Smooth muscle cell (in vitro differentiated cells): ENCODE data around the gene ARHGDIG. TPM values are rescaled to one million over a fixed set of nuclear protein-coding genes. Genes with fewer than 3 reads are reported as not detected.

Source experiments
- DNase-seq: peaks from one replicate; lab custom pipeline; 2025; ENCODE audit not compliant: unreplicated experiment; lab: John Stamatoyannopoulos, UW
- H2AFZ ChIP-seq: fragments of 200-600 bp; sonication (generic); 2 replicates; pipeline ENCODE4 v1.6.0; 2016; ENCODE audit warnings: antibody characterized with exemption, low read depth, mild to moderate bottlenecking
- H3F3A ChIP-seq: fragments of 200-600 bp; sonication (generic); 2 replicates; pipeline ENCODE4 v1.6.0; 2017; ENCODE audit warnings: antibody characterized with exemption, low read depth
- H3K27ac ChIP-seq: fragments of 200-600 bp; sonication (generic); 2 replicates; pipeline ENCODE4 v1.5.1; 2016; ENCODE audit warnings: low read depth, mild to moderate bottlenecking
- H3K27me3 ChIP-seq: fragments of 200-600 bp; sonication (generic); 2 replicates; pipeline ENCODE4 v1.6.1; 2016; ENCODE audit warnings: low read depth, mild to moderate bottlenecking
- H3K36me3 ChIP-seq: fragments of 200-600 bp; sonication (generic); 2 replicates; pipeline ENCODE4 v1.5.1; 2016; ENCODE audit warnings: low read depth
- H3K4me1 ChIP-seq: fragments of 200-600 bp; sonication (generic); 2 replicates; pipeline ENCODE4 v1.5.1; 2016; ENCODE audit warnings: low read depth
- H3K4me2 ChIP-seq: fragments of 200-600 bp; sonication (generic); 2 replicates; pipeline ENCODE4 v1.6.0; 2016; ENCODE audit warnings: mild to moderate bottlenecking
- H3K4me3 ChIP-seq: fragments of 200-600 bp; sonication (generic); 2 replicates; pipeline ENCODE4 v1.5.1; 2016; ENCODE audit warnings: mild to moderate bottlenecking
- H3K79me2 ChIP-seq: fragments of 200-600 bp; sonication (generic); 2 replicates; pipeline ENCODE4 v1.6.0; 2016; ENCODE audit warnings: low read depth, mild to moderate bottlenecking
- H3K9ac ChIP-seq: fragments of 200-600 bp; sonication (generic); 2 replicates; pipeline ENCODE4 v1.6.0; 2016; ENCODE audit warnings: low read depth
- H3K9me3 ChIP-seq: fragments of 200-600 bp; sonication (generic); replicated peaks from 2 replicates; pipeline ENCODE4 v1.5.1; 2016; ENCODE audit warnings: low read depth
- H4K20me1 ChIP-seq: fragments of 200-600 bp; sonication (generic); 2 replicates; pipeline ENCODE4 v1.6.0; 2016; ENCODE audit warnings: low read depth
- WGBS: methylation state at CpG from one replicate; pipeline ENCODE4 v1.1.7; 2016; ENCODE audit warnings: low lambda C conversion rate; 5-methylcytosine and 5-hydroxymethylcytosine counted together
- polyA plus RNA-seq: library from polyadenylated mRNA; unstranded; fragments of >200 nt; fragmentation: Nextera tagmentation; extraction: Ambion mirVana; gene quantifications from 2 replicates; pipeline ENCODE4 v1.2.1, GENCODE V29; 2016
- total RNA-seq: library from RNA; depleted of rRNA; stranded (reverse); fragments of >200 nt; gene quantifications from 2 replicates; pipeline ENCODE4 v1.2.3, GENCODE V29; 2014
- TF ChIP-seq, protein P1 (sequence below): fragments of 200-600 bp; sonication (generic); IDR thresholded peaks from 2 replicates; pipeline ENCODE4 v1.5.1; 2017; ENCODE audit warnings: borderline replicate concordance, mild to moderate bottlenecking, antibody characterized with exemption; ENCODE audit not compliant: insufficient read depth, poor library complexity, severe bottlenecking

ARHGDIG gene
- total and polyA plus RNA-seq, 2 experiments from 2014 or later: 0.58 to 2.9 TPM

DNA sequence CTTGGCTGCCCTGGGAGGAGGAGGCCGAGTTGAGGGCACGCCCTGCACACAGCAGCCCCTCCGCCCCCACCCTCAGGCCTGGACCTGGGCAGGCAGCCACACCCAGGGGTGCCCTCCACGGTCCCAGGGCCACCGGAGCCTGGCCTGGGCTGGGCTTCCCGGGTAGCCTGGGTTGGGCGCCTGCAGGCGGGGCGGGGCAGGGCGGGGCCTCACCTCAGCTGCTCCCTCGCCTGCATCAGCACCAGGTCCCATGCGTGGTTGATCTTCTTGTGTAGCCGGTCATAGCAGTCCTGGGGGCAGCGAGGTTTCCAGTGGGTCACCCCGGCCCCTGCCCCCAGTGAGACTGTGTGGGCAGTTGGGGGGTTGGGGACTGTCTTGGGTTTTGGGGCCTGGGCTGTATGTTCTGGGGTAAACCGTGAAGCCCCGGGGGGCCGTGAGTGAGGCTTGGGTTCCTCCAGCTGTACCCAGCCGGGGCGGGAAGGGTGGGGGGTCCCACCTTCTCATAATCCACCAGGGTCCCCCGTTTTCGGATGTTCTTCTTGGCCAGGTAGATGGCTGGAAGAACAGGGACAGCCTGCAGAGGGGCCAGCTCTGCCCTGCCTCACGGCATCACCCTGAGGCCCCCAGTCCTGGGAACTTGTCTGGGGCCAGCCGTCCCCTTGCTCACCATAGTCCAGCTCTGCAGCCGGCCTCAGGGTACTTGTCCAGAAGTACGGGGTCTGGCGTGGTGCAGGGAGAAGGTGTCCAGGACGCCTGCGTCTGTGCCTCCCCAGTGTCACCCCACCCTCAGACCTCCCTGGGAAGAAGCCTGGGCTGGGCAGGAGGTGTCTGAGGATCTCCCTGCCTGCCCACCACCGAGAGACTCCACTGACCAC is 6.6 kb upstream of the ARHGDIG start:
- Histone ChIP-seq H3K9ac (no peak overlapping the region), H3F3A (no peaks in the 10 kb centered on the region), H3K4me3 (no peak overlapping the region), H4K20me1 (no peaks in the 10 kb centered on the region), H3K4me2 (no peak overlapping the region), H3K79me2 (no peaks in the 10 kb centered on the region), H3K9me3 (no peaks in the 10 kb centered on the region), H3K27me3 (peaks cover 5% of the 10 kb centered on the region), H3K4me1 (peaks cover 3% of the 10 kb centered on the region), H3K27ac (no peak overlapping the region), H3K36me3 (no peaks in the 10 kb centered on the region), H2AFZ (no peak overlapping the region)
- WGBS: 91% methylated on average over 19 of the region's 30 CpGs
- DNase-seq: no peak
- TF ChIP-seq, protein P1, sequence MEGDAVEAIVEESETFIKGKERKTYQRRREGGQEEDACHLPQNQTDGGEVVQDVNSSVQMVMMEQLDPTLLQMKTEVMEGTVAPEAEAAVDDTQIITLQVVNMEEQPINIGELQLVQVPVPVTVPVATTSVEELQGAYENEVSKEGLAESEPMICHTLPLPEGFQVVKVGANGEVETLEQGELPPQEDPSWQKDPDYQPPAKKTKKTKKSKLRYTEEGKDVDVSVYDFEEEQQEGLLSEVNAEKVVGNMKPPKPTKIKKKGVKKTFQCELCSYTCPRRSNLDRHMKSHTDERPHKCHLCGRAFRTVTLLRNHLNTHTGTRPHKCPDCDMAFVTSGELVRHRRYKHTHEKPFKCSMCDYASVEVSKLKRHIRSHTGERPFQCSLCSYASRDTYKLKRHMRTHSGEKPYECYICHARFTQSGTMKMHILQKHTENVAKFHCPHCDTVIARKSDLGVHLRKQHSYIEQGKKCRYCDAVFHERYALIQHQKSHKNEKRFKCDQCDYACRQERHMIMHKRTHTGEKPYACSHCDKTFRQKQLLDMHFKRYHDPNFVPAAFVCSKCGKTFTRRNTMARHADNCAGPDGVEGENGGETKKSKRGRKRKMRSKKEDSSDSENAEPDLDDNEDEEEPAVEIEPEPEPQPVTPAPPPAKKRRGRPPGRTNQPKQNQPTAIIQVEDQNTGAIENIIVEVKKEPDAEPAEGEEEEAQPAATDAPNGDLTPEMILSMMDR: no peak

DNA sequence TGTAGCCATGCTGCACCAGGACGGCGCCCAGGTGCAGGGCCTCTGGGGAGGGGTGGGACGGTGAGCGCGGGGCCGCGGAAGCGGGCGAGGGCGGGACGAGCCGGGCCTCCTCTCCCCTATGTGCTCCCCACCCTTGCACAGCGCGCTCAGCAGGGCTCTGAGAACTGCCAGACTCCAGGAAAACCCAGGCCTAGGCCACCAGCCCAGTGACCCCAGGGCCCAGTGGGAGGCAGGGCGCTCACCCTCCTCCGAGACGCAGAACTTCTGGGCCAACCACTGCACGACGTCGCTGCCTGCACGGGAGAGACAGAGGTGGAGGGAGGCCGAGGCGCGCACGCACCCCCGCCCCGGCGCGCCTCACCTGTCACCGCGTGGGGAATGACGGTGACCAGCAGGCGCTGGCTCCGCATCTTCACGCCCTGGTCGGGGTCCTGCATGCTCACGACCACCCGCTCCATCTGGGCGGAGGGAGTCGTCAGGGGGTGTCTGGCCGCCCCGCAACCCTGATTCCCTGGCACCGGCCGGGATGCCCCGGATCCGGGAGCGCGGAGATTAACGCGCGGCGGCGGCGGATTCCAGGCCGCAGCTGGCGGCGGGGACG is 5.2 kb upstream of the ARHGDIG start:
- Histone ChIP-seq H3K9me3 (no peaks in the 10 kb centered on the region), H3F3A (no peaks in the 10 kb centered on the region), H2AFZ (no peak overlapping the region), H3K27me3 (peaks cover 17% of the 10 kb centered on the region), H3K4me2 (peak overlapping the region; percentile 92), H3K4me3 (peak overlapping the region; percentile 54), H3K4me1 (peaks cover 3% of the 10 kb centered on the region), H3K36me3 (no peaks in the 10 kb centered on the region), H3K9ac (no peak overlapping the region), H3K79me2 (no peaks in the 10 kb centered on the region), H3K27ac (no peak overlapping the region), H4K20me1 (no peaks in the 10 kb centered on the region)
- TF ChIP-seq, protein P1: no peak
- DNase-seq: no peak
- WGBS: 6% methylated on average over 45 of the region's 58 CpGs

DNA sequence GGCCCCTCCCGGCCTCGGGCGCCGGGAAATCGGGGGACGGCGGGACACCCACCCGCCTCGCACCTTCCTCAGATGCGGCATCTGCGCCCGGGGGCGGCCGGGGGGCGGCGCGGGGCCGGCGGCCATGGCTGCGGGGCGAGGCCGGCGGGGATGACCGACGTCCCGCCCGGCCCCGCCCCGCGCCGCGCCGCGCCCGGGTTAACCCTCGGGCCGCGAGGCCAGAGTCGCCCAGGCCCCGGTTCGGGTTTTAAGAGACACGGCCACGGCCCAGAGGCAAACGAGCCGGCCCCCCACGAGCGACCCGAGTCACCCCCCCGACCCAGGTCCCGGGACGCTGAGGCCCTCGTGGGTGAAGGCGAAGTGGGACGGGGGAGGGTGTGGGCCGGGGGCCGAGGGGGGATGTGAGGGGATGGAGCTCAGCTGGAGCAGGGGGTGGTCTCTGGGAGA is 4.6 kb upstream of the ARHGDIG start, which contains the start of gene RGS11:
Gene RGS11 (minus strand): TSS at position 159 of the 447 bp plus-strand sequence. CDS start 33 bp downstream, at position 126.
- H2AFZ ChIP-seq: no peak within 1 kb of the TSS
- H3K79me2 ChIP-seq: no peaks in the 10 kb centered on the region
- H3K4me2 ChIP-seq: peak within 1 kb of the TSS; percentile 92
- no peaks in the 10 kb centered on the region for H4K20me1 ChIP-seq
- DNase-seq: no peak
- H3K27ac ChIP-seq: no peak within 1 kb of the TSS
- H3K9ac ChIP-seq: no peak within 1 kb of the TSS
- no peaks in the 10 kb centered on the region for H3F3A ChIP-seq
- no peaks in the 10 kb centered on the region for H3K9me3 ChIP-seq
- no peaks in the 10 kb centered on the region for H3K36me3 ChIP-seq
- TF ChIP-seq, protein P1: no peak
- H3K27me3 ChIP-seq: peaks cover 20% of the 10 kb centered on the region
- 35% methylated on average over 5 of the region's 56 CpGs for whole genome bisulfite sequencing
- peak within 1 kb of the TSS; percentile 54 for H3K4me3 ChIP-seq
- H3K4me1 ChIP-seq: peaks cover 3% of the 10 kb centered on the region
